Measurements from ENCODE around the gene CALHM5. TPM values are rescaled to one million over a fixed set of nuclear protein-coding genes. Genes with fewer than 3 reads are reported as not detected.

Gene CALHM5, protein sequence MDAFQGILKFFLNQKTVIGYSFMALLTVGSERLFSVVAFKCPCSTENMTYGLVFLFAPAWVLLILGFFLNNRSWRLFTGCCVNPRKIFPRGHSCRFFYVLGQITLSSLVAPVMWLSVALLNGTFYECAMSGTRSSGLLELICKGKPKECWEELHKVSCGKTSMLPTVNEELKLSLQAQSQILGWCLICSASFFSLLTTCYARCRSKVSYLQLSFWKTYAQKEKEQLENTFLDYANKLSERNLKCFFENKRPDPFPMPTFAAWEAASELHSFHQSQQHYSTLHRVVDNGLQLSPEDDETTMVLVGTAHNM
- total RNA-seq: 0.04 TPM in 1 of 2 replicates, not detected in the other

DNA sequence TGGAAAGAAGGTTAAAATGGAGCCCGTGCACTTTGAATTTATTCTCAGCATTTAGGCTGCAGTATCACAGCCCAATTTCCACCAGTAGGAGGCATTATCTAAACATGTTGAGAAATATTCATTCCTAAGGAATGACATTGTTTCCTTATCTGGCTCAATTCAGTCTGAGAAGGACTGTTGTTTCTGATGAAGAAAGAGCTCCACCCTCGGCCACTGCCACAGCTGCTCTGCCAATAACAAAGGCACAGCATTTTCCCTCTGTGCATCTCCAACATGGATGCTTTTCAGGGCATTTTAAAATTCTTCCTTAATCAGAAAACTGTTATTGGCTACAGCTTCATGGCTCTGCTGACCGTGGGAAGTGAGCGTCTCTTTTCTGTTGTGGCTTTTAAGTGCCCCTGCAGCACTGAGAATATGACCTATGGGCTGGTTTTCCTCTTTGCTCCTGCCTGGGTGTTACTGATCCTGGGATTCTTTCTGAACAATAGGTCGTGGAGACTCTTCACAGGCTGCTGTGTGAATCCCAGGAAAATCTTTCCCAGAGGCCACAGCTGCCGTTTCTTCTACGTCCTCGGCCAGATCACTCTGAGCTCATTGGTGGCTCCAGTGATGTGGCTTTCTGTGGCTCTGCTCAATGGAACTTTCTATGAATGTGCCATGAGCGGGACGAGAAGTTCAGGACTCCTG is at the start of gene CALHM5:
CALHM5 (plus strand) TSS at position 216 of the 687 bp plus-strand sequence; CDS start at position 274, 58 bp downstream.

DNA sequence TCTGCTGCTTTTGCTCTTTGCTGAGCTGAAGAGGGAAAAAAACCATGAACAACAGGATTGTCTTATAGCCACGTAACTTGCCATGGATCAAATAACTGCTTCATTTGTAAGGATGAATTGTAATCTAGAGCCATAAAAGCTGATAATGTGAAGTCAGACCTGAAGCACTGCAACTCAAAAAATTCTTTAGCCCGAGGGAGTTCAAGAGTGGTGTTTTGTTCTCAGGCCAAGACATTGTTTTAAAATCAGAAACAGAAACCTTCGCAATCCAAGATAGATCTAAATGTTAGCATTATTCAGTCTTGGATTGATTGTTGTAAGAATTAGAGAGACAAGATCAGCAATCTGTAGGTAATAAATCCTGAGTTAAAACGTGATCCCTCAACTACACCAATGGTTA is 34.2 kb downstream of the CALHM5 start, which contains the start of gene TRAPPC3L:
TRAPPC3L (minus strand) TSS at position 34 of the 400 bp plus-strand sequence. CDS start 170 bp downstream, outside the sequence.

DNA sequence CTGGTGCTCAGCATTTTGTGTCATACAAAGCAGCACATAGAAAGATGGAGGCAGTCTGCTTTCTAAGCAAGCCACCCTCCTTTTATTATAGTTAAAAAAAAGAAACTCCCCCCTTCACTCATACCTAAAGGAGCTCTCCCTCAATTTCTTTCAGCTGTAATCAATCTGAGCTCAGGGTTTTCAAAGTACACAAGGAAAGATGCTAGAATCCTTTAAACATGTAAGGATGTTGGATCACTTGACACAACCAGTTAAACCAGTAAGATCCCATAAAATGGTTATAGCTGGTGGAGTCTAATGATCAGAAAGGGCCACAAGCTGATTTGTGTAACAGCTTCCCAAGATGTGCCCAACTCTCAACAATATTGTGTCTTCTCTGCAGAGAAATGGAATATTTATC is 42.0 kb downstream of the CALHM5 start, which contains the start of gene CALHM4:
CALHM4 (plus strand) TSS at position 301 of the 400 bp plus-strand sequence; CDS start at position 344, 43 bp downstream.

GRCh38 chr6:116570856-116571682 is 59.6 kb downstream of the CALHM5 start, which contains the start of gene RWDD1:
Gene RWDD1 (plus strand): TSS chr6:116571504. CDS start chr6:116571583, 79 bp downstream.

Other genes starting within 250 kb of the CALHM5 start
- gene TSPYL1, start 231.7 kb upstream of the CALHM5 start, total RNA-seq: 82.8 and 87.4 TPM in 2 replicates
- 98.5 and 150 TPM in 2 replicates for gene DSE, start 140.7 kb upstream of the CALHM5 start, total RNA-seq
- 0.39 and 2.5 TPM in 2 replicates for gene CALHM6, start 50.3 kb upstream of the CALHM5 start, total RNA-seq
- gene TRAPPC3L, start 34.0 kb downstream of the CALHM5 start, total RNA-seq: 0.70 TPM in 1 of 2 replicates, not detected in the other
- not detected in 2 replicates for gene CALHM4, start 42.1 kb downstream of the CALHM5 start, total RNA-seq
- gene RWDD1, start 59.9 kb downstream of the CALHM5 start, total RNA-seq: 40.0 and 44.8 TPM in 2 replicates
- 0.16 TPM in 1 of 2 replicates, not detected in the other for gene RSPH4A, start 104.8 kb downstream of the CALHM5 start, total RNA-seq
- 6.4 and 9.6 TPM in 2 replicates for gene ZUP1, start 157.1 kb downstream of the CALHM5 start, total RNA-seq
- 0.62 and 1.1 TPM in 2 replicates for gene KPNA5, start 169.6 kb downstream of the CALHM5 start, total RNA-seq